ENCODE measurements around the gene HMCN1.

HMCN1 gene

DNA sequence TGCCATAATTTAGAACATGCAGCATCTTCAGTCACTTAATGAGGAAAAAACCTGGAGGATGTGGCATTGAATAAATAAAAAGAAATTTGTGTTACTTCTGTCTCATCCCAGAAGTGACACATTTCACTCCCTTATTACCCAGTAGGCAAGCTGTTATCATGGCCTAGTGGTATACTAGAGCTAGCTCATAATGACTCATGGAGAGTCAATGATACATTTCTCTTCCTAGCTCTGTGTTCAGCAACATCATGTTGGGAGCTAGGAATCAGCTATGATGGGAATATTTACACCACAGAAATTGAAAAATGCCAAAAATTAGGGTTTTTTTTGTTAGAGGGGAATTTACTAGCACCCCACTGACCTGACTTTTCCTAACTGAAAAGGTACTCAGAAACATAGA, 182.7 kb downstream of the HMCN1 start:
- peak; percentile 27 for DNase-seq

DNA sequence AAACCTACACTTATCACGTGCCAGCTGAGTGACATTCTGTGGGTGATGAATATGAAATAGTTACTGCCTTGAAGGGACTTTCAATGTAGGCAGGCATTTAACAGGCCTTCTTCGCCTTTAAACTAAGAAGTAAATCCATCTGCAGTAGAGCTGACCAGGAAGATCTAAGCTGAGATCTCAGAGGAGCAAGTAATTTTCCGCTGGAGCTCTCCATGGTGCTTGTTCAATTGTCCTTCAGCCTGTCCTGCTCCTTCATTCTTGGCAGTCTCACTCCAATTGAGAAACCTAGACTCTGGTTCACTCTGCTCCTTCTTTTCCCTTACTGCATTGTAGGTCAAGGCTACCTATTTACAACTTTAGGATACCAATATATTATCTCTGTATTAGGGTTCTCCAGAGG, 183.5 kb downstream of the HMCN1 start:
- DNase-seq, result peak; percentile 50

DNA sequence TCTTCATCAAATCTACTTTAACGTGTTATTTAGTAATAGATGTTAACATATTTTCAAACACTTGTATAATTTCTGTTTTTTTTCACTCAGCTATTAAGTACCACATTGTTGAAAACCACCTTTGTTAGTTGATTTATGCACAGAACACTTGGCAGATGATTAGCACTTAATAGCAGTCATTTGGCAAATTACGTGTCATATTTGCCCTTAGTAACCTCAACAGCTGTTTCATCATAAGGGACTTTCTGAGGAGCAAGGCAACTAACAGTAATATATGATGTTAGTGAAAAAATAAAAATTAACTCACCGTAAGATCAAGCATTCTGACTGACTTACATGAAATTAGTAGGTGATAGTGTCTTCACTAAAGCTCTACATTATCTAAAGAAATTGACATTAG, 186.4 kb downstream of the HMCN1 start:
- no peak for DNase-seq

DNA sequence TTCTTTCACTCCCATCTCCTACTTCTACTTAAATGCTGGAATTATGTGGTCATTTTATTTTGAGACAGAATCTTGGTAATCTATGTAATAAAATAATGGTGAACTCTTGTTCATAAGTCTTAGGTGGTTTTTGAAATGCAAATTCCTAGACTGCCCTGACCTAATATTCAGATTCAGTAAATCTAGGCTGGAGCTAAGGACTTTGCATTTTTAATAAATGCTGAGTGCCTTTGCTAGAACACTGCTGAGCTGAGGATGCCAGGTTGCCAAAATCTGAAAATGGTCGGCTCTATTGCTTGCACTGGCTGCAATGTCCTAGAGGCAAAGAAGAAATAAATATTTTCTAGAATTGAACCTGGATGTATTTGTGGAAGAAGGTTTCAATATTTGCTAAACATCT, 187.4 kb downstream of the HMCN1 start:
- no peak for DNase-seq

DNA sequence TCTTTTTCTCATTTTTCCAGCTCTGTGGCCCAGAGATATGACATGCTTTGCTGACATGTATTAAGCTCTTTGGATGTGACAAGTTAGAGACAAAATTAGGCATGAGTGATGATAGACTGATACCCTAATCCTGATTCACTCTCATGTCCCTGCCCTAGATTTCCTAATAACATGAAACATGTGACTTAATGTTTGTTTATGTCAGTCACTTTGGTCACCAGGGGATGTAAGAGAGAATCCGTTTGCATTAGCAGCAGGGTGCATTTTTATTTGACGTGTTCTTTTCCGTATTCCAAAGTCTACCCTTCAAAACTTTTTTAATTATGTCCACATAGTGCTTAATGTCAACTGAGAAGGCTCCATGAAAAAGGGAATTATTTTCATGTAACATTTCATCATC, 192.4 kb downstream of the HMCN1 start:
- peak; percentile 30 for DNase-seq

DNA sequence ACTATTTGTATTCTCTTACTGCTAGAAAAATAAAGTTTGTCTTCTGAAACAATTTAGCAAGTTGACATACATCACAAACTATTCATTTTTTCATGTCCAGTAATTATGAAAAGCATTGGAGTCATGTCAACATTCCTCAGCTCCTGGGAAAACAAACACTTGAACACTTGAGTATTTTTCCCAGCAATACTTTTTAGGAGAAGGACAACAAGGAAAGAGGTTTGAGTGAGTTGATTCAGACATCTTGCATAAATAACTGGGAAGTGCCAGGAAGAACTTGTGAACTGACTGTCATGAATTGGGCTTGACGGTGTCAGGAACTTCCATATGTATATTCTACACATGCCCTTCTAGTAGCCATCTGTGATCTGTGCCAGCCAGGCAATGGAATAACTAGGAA, 195.6 kb downstream of the HMCN1 start:
- peak; percentile 46 for DNase-seq

DNA sequence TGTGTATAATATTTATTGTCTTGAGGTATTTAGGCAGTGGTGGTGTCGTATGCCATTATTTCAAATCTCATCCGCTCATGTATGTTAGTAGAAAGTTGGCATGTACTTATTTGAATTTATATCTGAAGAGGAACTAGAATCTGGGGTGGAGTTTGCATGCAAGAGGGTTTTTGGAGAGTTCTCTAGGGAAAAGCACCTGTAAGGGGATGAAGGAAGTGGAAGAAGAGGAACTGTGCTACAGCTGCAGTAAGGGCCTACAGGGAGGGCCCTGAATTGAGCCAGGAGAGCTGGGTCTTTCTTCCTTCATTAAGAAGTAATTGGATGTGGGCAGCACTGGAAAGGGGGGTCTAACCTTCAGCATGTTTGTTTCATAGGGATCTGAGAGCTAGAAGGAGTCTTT, 197.2 kb downstream of the HMCN1 start:
- no peak for DNase-seq

DNA sequence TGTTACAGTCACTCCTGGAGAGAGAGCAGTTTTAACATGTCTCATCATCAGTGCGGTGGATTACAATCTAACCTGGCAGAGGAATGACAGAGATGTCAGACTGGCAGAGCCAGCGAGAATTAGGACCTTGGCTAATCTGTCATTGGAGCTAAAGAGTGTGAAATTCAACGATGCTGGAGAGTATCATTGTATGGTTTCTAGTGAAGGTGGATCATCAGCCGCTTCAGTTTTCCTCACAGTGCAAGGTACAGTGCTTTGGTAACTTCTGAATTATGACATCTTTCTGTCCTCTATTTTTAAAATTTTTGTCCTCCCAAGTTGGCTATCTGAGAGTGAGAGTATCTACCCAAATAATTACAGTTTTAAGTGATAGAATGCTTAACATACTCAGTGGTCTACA, 199.4 kb downstream of the HMCN1 start:
- no peak for DNase-seq

DNA sequence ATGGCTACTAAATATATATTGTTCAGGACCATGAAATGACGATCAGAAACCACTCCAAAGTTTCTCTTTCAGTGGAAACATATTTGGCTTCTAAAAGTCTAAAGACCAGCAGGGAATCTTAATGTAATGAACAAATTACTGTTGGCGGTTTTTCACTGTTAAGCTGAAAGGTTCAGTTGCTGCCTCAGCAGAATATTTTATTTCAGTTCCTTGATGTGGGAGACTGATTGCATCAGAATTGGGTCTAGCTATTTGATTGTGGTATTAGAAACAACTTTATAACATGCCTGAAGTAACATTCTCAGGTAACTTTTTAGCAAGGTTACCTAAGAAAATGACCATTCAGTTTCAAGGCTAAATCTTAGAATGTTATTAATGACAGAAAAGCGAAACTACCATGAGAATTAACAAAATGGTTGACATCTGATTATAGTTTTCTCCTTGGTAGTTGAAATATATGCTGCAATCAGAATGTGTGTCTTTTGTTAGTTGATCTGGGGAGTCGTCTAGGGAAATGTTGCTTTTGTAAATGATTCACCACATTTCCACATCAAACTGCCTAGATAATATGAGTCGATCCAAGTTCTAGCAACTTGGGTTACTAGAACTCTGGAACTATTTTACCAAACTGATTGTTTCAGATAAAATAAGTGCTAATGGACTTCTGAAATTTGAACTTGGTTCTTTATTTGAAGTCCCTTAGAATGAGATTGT, 200.4 kb downstream of the HMCN1 start:
- peak; percentile 83 for DNase-seq

DNA sequence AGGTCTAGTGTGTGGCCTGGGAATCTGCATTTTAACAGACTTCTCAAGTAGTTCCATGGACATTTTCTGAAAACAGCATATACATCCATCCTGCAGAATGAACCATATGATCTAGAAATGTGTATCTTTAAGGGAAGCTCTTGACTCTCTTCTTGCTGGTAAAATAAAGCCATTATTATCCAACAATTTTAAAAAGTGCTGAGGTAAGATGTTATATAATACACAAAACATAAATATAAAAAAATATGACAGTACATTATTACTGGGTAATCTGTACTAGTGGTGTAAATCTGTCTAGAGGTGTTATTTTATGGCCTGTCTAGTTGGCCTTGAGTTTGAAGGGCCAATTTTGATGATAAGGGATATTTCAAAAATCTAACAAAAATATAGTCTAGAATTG, 201.2 kb downstream of the HMCN1 start:
- no peak for DNase-seq

DNA sequence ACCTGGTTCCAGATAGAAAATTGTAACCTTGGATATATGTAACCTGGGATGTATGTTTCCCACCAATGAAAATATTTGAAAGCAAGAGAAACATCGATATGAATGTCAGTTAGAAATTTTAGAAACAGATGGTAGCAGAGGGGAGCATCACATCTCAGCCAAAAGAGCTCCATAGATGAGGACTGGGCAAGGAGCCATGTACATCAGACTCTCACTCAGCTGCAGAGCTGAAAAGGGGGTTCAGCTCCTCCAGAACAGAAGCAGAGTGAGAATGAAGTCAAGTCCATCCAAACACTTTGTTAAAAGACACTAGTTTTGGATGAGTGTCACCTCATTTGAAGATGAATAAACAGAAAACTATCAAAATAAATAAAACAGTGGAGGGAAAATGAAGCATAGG, 202.4 kb downstream of the HMCN1 start:
- DNase-seq, result no peak

DNA sequence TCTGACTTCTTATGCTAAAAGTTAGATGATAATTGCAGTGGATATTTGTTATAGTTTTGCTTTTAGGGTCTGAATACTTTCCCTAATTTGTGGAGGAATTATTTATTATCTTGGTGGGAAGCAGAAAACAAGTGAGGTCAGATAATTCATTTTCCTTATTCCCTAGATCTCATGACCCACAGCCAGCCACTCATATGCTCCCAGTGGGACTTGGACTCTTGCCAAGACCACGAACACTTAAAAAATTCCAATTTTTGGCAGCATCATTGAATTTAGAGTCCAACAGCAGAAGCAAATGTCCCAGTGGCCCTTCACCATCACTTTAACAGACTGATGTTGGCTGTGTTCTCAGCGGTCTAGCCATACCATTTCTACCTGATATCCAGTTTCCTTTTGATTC, 204.2 kb downstream of the HMCN1 start:
- peak; percentile 49 for DNase-seq

DNA sequence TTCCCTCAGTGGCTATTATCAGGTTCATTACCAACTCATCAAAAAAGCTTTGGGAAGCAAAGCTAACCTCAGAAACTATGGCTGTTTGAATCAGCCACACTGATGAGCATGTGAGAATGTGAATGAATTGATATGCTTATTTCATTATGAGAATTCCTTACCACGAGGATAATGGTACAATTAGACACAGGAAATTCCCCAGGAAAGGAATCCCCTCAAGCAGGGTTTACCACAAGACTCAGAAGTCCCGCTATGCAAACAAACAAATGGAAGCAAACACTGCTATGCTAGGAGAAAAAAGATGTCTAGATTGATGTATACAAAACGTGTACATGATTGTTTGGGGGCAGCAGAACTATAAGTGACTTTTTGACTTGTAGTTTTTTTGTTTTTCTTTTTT, 205.0 kb downstream of the HMCN1 start:
- DNase-seq, result peak; percentile 74

DNA sequence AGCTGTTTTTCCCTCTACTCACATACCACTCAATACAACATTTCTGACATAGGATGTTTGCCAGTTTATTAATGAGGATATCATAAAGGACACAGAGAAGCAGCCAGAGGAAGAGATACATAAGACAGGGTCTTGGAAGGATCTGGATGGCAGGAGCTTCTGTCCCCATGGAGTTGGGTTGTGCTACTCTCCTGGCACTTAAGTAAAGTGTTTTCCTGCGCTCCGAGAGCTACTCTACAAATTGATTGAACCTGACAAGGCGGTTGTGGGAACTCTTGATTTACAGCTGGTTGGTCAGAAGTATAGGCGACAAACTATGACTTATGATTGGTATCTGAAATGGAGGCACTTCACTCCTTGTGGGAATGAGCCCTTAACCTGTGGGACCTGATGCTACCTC, 208.8 kb downstream of the HMCN1 start:
- DNase-seq, result no peak

DNA sequence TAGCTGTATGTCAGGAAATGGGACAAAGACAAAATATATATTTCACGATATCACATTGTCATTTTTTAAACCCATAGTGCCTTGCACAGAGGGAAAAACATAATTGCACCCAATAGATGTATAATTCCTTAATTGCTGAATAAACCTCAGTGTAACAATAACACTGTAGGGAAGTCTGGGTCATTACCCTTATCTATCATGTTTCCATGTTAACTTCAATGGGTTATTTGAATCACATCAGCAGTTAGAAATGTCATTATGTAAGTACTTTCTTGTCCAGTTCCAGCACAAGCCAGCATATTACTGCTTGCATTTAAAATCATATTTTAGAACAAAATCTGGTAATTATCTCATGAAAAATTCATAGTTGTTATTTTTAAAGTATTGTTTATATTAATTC, 222.7 kb downstream of the HMCN1 start:
- DNase-seq, result no peak

DNA sequence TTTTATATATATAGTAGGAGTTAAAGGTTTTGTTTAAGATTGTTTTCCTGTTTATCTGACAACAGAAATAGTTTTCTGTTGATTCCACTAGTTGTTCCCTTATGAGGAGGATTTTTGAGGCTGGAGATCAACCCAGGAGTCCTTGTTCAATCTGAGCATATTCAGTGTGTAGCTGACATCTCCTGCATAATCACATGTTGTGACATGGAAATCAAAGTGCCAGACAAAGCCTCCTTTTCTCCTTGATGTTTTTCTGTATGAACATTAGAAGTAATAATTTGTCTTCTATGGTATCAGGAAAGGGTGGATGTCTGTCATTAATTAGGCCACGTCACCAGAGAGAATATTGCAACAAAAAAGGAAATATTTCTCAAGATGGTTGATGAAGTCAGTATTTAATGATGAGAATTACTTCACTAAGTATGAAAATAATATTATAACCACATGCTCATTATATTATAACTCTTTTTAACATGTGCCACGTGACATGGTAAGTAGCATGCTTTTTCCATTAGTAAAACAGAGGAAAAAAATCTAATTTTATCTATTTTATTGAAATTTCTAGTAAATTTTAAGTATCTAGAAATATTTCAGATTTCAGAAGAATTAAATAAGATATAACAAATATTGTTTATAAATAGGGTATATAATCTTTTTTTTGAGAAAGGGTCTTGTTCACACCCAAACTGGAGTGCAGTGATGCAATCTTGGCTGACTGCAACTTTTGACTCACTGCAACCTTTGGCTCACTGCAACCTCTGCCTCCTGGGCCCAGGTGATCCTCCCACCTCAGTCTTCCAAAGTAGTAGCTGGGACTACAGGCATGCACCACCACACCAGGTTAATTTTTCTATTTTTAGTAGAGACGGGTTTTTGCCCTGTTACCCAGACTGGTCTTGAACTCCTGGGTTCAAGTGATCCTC, 223.5 kb downstream of the HMCN1 start:
- DNase-seq, result peak; percentile 76

DNA sequence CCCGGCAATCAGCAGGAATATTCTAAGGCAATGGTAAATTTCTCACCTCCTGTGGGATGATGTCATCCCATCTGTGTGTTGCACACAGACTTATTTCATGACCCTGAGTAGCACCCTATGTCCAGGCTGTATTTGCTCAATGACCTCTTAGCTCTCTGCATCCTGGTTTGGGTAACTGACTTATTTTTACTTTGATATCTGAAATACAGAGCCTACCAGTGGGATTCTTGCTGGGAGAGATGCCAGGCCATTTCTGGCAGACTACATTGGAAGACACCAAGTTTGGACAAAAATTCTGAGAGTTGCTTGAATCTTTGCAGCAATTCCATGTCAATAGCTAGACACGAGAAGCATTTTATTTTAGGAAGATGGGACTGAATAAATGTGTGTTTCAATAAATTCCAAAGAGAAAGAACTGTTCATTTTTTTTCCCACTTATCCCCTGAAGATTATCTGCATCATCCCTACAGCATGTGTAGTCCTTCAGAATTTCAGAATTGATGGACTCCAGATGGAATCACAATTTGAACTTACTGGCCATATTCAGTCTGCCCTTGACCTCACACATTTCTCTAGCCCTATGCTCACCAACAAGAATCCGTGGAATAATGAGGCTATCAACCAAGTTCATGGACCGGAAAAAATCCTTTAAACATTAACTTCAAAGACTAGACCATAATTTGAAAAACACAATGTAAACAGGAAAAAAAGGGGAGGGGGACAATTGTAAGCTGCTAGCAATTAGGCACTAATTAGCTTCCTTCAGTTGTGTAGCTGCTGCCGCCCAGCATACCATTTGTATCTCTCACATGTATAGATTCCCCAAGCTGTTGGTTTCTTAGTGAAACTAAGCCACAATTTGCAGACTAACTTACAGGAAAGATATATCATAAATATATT, 226.5 kb downstream of the HMCN1 start:
- peak; percentile 92 for DNase-seq

DNA sequence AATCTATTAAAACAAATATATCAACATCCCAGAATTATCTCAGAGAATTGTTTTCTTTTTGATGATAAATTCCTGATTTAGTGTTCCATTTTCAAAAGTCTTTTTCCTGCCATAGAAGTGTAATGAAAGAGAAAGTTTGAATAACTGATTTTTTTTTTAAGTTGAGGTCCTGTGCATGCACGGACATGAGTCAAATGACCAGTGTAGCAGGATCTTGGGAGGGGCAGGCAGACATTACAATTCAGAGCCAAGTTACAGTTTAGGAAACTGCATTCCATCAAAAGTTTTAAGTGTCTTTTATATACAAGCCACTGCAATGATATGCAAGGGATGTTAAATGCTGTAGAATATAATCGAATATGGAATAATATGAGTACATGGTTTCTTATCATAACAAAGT, 227.5 kb downstream of the HMCN1 start:
- DNase-seq, result no peak

DNA sequence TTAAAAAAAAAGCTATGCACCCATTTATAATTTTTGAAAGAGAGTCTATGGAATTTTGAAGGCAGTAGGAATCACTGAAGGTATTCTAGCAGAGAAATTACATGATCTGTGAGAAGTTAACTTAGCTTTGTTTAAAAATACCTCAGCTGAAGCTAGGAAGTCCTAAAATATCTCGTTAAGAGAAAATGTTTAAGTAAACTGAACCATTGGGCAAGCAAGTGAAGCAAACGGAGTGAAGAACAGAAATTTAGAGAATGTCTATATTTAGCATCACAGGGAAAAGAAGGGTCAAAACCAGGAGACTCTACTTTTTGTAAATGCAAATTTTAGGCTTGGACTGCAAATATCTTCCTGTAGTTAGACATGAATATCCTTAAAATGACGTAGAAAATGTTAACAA, 230.8 kb downstream of the HMCN1 start:
- DNase-seq, result no peak

DNA sequence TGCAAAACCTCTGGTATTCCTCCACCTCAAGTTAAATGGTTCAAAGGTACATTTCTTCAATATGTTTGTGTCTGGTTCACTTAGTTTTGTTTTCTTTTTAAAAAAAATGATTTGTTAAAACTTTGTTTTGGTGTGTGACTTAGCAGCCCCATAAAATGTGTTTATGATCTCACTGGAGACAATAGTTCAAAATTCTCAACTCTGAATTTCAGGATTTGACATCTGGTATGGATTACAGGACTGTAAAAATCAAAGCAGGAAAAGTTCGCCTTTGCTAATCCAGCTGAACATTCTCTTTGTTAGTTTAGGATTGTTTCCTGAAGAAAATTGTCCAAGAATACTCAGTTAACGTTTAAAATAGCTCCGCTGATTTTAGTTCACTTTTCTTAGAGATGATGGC, 231.7 kb downstream of the HMCN1 start:
- DNase-seq, result peak; percentile 67

DNA sequence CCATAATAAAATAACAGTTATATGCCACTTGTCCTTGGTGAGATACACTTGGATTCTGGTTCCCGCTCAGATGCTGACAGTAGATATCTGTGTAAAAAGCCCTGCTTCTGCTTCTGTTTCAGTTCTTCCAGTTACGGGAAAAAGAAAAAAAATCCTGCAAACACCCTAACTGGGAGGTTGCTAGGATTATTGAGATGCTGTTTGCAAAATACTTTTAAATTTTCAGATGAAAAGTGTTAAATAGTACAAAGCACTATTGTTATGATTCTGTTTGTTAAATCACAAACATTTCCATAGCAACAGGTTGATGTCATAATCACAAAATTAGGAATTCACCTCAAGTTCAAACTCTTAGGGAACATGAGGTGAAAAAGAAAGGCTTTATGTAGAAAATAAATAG, 232.3 kb downstream of the HMCN1 start:
- DNase-seq, result no peak

DNA sequence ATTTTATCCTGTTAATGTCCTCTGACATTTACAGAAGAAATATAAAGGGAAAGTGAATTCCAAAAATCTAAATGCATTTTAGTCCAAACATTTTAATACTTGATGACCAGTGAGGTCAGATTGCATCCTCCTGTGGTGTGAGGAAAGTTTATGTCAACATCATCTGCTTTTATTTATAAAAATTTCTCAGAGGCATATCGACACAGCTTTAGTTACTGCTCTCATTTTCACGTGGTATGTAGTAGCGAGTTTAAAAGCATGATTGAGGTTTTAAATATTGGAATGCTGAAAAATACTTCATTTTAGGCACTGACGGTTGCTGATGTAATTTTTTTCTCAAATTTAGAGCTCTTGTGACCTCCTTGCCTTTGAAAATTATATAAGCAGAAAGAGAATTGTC, 234.8 kb downstream of the HMCN1 start:
- peak; percentile 52 for DNase-seq

DNA sequence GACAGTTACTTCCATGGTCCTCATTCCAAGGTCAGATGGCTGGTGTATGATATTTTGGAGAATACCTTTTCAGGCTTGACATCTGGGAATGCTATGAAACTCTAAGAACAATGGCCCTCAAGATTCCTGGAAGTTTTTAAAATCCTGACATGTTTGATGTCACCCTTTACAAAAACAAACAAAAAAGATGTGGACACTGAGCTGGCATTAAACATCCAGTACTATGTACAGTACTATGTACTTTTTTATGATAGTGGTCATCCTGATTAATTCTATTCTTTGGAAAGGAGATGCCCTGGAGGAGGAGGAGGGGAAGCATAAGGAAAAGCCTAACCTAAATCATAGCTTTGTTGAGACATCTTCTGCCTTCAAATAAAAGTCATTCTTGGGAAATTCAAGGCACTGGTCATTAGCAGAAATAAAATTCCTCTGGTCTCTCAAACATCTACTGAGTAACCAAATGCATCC, 235.4 kb downstream of the HMCN1 start:
- DNase-seq, result peak; percentile 72

All from fibroblast of skin of abdomen (primary cell).